ENCODE measurements around the gene DHX35.

- TF ChIP-seq CTCF (IDR thresholded peaks at IDR 0.05; ENCODE audit: borderline replicate concordance, extremely low read depth, low read length, poor library complexity, severe bottlenecking) (no peak), EZH2 (IDR thresholded peaks at IDR 0.05; ENCODE audit: borderline replicate concordance, low read depth, low read length, severe bottlenecking) (no peak)
These were observed 17.7 kb downstream of the DHX35 start for GRCh38 chr20:38979842-38980241.

Measured in DND-41 (cell line).